Stimulated activated CD8-positive, alpha-beta memory T cell treated with anti-CD3 and anti-CD28 coated beads, Interleukin-12 subunit alpha, Interleukin-12 subunit beta, amount 100 ng/mL, for 4 hours (primary cell): ENCODE results near the gene FAM168B.

Source experiments
- DNase-seq: peaks from one replicate; pipeline ENCODE4 v3.0.0-alpha.2; 2020; ENCODE audit warnings: low read depth

The FAM168B gene

DNA sequence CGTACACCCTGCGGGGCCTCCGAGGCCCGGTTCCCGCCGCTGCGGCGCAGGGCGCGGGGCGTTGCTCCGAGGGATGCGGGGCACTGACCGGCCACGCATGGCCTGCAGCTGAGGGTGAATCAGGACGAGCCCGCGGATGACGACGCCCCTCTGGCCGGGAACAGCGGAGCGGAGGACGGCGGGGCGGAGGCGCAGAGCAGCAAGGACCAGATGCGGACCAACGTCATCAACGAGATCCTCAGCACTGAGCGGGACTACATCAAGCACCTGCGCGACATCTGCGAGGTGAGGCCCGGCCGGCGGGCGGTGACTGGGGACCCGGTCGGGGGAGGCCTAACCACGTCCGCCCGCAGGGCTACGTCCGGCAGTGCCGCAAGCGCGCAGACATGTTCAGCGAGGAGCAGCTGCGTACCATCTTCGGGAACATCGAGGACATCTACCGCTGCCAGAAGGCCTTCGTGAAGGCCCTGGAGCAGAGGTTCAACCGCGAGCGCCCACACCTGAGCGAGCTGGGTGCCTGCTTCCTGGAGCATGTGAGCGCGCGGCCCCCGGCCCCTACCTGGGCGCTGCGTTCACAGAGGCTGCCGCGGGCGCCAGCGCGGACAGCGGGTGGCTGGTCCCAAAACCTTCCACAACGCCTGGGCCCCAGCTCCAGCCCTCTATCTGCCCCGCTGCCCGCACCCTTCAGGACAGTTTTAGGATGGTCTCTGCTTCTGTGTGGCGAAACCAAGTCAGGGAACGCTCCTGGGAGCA lies 53.2 kb downstream of the FAM168B start:
- DNase-seq = no peak

DNA sequence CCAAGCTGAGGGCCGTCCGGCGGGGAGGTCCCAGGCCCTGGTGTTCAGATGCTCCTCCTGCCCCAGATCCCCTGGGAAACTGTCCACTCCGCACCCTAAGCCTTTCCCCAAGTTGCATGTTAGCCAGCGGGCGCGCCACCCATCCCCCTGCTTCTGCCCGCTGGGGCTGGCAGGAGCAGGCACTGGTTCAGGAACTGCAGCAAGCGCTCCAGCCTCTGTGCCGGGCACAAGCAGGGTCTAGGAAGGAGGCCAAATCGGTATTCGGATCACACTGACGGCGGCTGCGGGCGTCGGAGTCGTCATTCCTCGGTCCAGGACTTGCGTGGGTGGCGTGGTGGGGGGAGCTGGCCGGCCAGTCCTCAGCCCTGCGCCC lies 53.7 kb downstream of the FAM168B start:
- no peak for DNase-seq

DNA sequence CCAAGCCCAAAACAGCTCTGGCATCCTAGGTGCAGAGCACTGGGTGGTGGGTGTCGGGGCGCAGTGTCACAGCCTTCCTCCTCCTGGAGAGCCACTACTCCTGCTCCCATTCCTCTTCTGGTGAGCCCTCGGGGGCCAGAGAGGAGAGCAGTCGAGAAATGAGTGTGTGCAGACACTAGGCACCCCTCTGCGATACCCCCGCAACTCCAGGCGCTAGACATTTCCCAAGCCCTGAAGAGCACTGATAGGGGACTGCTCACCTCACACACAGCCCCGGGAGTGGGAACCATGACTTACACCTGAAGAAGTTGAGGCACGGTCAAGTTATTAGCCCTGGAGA lies 54.2 kb downstream of the FAM168B start:
- no peak for DNase-seq

DNA sequence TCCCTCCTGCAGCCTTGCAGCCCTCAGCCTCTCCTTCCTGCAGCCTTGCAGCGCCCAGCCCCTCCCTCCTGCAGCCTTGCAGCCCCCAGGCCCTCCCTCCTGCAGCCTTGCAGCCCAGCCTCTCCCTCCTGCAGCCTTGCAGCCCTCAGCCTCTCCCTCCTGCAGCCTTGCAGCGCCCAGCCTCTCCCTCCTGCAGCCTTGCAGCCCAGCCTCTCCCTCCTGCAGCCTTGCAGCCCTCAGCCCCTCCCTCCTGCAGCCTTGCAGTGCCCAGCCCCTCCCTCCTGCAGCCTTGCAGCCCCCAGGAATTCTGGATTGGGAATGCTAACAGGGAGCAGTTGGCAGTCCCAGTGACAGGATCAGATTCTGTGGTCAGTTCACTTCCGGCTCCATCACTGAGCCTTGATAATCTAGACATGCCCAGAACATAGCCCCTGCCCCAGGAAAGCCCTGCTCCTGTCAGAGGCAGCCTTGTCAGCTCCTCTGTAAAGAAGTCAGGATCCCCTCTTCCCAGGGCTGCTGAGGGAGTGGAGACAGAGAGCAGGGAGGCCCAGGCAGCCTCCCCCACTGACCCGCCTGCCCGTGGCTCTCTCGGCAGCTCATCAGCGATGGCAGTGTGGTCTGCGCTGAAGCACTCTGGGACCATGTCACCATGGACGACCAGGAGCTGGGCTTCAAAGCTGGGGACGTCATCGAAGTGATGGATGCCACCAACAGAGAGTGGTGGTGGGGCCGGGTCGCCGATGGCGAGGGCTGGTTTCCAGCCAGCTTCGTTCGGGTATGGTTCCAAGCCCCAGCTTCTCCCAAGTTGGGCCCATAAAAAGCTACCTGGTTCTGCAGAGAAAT lies 54.8 kb downstream of the FAM168B start:
- DNase-seq = no peak

DNA sequence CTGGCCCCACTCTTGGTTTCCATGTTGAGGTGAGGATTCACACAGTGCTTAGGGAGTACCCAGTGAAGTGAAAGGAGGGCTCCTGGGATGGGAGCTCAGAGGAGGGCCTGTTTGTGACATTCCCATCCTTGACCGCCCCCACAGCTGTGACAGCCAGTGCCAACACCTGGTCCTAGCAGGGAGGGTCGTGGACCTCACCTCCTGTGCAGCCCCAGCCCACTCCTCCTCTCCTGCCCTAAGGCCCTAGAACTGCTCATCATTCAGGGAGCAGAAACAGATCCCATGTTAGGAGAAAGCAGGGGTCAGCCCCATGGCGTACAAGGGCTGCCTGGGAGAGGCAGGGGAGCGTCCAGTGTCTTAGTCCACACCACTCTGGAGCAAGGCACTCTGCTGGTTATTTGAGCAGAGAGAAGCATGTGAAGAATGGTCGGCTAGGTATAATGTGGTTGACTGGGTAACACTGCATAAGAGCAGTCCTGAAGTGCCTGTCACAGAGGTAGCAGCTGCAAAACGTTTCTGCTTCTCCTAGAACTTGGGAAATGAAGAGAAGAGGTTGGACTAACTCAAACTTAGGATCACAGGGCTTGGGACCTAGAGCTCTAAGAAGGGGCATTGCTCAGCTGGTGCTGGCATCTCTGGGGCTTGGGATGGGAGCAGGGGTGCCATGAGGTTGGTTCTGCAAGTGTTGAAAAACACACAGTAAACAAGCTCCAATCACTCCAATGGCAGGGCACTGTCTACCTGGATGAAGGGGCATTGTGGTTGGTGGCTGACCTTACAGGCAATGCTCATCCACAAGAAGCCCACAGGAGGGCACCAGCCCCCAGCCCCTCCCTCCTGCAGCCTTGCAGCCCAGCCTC lies 55.6 kb downstream of the FAM168B start:
- no peak for DNase-seq

DNA sequence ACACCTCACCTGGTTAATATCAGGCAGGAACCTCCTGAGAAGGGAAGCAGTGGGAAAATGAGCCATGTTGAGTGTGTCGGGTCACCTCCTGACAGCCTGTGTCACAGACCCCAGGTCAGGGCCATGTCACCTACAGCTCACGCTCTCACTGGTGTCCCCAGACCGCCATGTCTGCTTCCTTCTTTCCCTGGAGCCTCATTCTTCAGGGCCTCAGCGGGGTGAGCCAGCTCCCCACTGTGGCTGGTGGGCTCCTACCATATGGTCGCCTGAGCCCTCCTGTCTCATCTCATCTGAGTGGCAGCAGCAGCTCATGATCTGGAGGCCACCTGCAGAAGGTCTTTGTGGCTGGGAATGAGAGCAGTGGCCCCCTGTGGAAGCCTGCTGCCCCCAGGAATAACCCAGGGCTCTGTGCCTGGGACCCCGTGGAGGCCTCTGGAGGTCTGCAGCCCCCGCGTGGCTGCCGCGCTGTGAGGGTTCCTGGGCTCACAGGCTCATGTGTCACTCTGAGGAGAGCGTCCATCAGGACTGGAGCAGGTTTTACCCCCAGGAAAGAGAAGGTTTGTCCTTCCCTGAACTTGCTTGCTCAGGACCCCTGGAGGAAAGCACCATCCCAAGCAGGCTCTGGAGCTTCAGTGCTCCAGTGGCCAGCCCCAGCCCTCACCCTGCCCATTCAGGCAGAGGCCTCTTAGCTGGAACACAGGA lies 56.4 kb downstream of the FAM168B start:
- no peak for DNase-seq

DNA sequence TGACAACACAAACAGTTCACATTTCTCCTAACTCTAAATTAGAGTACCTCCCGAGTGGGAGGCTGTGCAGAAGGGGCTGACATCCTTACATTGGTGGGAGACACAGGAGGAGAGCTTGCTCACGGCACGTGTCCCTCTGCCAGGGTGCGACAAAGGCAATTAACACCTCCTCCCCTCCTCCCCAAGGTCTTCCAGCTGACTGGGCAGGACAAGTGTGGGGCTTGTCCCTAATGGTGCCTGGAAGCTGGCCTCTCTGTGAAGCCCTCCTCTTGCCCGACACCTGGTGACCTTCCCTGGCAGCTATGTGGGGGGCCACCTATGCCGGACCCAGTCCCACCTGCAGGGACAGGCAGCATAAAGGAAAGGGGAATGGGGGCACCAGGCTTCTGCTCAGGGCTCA lies 57.0 kb downstream of the FAM168B start:
- no peak for DNase-seq

DNA sequence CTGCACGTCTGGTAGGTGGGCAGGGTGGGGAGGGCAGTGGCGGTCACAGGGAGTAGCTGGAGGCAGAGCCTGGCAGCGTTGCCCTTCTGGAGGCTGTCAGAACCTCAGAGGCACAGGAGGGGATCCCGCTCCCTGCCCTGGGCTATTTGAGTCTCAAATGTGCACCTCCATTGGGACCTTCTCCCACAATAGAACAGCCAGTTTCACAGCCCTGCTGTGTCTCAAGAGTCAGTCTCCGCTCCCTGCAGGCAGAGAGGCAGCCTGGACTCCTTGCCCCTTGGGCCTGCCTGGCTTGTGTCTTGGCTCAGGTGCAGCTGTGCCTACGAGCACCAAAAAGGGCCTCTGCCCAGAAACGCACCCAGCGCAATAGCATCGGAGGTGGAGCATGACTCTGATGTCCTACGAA lies 57.4 kb downstream of the FAM168B start:
- DNase-seq = no peak

DNA sequence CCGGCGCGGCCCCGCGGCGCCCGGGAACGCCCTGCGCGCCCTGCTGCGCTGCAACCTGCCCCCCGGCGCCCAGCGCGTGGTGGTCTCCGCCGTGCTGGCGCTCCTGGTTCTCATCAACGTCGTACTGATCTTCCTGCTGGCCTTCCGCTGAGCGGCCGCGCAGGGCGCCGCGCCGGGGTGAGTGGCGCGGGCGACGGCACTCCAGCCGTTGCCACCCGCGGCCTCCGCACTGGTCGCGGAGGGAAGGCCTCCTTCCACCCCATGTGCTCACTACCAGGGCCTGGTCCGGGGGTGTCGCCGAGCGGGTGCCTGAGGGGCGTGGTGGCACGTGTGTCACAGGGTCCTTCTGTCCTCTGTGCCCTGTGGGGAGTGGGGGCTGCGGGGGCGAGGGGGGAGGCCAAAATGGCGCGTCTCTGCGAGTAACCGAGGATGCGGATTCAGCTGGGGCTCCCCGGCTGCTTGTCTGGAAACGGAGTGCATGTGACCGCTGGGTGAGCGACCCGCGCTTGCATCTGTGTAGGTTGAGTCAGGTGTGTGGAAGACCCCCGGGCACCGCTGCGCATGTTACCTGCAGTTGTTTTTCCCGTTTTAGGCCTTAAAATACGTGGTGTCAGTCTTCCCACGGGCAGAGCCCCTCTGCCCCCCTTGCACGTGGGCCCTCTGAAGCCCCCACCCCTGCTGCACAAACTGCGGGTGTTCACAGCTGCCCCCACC lies 58.0 kb downstream of the FAM168B start:
- DNase-seq = no peak

DNA sequence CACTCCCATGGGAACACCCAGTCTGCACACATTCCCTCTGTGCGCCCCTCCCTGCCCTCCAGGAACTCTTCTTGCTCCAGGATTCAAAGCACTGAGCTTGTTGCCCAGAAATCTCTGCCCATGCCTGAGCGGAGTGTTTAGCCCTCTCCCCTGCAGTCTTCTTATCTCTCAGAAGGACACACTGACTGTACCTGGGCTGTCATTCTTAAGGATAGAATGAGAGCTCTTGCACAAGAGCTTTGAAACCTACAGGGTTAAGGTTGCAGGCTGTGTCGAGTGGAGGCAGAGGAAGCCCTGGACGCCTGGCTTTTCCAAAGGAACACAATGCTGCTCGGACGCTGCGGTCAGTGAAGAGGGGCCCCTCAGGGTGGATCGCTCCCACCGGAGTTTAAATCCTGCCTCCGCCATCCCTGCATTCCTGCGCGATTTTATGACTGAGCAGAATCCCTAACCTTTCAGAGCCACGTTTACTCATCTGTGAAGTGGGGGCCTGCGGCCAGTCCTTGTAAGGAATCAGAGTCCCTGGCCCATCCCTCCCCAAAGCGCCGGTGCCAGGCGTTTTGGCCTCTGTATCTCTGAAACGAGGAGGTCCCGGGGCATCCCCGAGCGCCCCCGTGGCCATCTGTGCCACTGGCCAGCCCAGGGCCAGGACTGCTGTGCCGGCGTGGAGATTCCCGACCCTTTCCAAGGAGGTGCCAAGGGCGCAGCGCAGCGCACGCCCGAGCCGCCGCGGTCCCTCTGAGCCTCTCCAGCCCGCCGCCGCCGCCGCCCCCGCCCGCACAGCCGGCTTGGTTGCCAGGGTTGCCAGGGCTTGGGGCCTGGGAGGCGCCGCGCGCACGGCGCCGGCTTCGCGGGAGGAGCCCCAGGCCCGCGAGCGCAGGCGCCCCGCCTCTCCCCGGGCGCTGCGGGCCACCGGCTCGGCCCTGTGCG lies 58.9 kb downstream of the FAM168B start:
- DNase-seq = no peak

DNA sequence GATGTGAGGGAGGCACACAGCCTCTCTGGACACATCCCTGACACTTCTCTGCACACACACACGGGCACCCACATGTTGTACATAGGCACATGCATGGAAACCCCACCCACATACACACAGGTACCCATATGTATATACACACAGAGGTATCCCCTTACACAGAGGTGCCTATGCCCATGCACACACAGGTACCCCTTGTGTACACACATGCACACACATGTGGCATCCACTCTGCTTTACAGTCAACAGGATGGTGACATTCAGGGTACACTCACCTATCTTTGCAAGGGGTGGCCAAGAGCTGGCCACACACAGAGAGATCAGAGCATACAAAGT lies 59.5 kb downstream of the FAM168B start:
- no peak for DNase-seq

DNA sequence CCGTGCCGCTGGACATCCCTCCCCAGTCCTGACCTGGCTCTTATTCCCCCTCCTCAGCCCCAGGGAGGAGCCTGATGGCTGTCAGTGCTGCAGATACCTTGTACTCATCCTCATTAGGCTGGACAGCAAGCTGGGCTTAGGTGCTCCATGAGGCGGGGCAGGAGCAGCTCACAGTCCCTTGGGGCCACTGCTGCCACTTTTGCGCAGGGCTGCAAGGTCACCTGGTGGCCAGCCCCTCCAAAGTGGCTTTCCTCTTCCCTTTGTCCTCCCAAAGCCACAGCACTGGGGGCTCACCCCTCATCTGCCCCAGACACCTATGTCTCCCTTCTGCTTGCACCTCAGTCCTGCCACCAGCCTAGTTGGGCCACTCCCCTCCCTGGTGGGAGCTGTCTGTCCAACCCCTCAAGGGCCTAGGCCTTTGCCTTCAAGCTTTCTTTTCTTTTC lies 60.8 kb downstream of the FAM168B start:
- no peak for DNase-seq

DNA sequence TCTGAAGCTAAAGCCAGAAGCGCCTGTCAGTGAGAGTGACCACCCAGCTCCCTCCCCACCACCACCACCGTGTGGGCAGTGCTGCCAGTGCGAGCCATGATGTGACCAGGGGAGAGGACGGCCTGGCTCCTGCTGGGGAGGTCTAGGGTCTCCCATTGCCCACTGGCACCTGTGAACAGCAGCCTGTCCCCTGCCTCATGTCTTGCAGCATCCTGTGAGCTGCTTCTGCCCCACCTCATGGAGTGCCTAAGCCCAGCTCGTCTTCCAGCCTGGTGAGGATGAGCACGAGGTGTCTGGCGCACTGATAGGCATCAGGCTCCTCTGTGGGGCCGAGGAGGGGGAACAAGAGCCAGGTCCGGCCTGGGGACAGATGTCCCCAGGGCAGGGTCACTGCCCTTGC lies 61.4 kb downstream of the FAM168B start:
- DNase-seq = no peak

DNA sequence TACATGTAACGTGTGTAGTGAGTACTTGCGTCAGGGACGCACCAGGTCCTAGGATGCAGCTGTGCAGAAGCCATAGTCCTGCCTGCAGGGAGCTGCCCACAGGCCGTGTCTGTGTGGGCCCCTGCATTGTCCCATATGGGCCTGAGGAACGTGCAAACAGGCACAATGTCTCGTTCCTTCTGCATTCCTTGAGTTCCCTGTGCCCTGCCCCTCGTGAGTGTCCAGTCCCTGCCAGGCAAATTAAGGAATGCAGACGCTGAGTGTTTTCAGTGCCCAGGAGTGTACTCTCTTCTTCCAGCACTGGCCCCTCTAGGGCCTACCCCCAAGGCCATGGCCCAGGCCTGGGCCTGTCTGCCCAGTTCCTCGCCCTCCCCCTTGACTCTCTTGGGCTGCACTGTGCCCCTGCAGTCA lies 61.8 kb downstream of the FAM168B start:
- DNase-seq = no peak

DNA sequence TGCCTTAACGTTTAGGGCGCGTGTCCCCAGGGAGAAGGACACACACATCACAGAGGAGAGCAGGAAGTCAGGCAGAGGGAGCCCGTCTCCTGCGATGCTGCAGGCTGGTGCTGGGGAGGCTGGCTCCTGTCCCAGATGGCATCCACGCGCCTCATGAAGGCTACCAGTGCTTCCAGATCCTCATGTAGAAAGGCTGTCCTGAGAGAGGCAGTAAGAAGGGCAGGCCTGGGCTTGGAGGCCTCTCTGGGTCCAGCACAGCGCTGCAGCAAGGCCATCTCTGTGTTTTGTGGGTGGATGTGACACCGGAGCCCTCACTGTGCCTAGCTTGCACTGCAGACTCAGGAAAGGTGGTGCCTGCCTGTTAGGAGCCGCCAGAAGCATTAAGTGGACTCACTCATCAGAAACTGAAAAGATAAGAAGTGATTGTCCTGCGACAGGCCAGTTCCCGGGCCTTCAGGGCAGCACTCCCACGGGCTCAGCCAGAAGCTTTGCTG lies 62.7 kb downstream of the FAM168B start:
- DNase-seq = no peak

DNA sequence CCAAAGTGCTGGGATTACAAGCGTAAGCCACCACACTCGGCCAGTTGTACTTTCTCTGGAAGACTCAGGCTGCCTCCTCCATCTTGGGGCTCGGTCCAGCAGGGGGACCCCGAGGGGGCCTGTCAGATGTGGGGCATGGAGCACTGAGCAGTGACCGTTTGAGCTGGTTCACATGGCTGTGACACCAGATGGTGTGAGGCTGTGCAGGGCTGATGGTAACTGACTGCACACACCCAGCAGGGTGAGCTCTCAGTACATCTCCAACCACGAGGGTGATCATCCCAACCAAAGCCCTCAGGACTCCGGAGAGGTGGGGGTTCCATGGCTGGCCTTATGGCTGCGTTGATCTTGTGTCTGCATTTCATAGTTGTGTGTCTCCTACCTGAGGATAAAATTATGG lies 63.4 kb downstream of the FAM168B start:
- DNase-seq = no peak

DNA sequence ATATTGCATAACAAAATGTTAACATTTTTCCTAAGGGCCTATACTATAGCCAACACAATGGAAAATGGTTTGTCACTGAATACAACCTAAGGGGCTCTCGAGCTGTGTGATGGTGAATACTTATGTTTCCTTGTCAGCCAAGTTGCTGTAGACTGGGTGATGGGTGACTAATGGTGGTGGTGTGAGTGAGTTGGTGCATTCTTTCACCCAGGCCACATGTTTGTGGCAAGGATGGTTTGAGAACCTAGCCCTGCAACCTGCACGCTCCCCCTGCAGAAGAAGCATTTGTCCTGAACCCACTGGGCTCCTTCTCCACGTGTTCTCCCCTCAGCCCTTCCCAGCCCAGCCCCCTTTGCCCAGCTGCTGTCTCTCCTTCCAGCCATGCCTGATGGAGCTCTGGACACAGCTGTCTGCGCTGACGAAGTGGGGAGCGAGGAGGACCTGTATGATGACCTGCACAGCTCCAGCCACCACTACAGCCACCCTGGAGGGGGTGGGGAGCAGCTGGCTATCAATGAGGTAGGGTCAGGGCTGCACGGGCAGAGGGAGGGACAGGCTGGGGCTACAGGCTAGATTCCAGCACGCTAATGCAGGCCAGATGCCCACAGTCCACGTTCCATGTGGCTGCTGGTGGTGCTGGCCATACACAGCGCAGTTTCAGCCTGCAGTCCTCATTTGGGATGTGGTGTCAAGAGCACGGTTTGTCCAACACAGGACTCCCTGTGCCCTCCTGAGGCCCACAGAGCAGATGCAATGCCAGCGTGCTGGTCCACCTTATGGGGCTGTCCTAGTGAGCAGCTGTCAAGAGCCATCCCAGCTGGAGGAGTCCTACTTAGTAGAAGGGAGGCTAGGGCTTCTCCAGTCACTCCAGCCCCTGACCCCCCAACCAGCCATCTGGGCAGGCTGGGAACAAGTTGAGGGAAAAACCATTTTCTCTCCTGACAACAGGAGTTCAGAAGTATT lies 65.4 kb downstream of the FAM168B start:
- DNase-seq = no peak

DNA sequence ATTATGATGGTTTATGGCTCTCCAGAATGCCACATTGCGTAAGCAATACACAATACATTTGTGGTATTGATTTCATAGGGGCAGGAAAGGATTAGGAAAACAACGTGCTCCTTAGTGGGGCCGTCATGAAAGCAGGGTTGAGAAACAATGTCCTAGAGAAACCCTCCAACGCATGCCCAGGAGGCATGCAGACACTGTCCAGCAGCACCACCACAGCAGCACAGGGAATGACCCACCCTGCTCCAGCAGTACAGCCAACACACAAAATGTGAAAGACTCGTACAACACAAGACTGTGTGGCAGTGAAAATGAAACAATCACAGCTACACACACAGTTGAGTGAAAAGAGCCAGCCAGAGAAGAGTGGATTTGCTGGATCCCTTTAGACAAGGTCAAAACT lies 66.3 kb downstream of the FAM168B start:
- DNase-seq = no peak

DNA sequence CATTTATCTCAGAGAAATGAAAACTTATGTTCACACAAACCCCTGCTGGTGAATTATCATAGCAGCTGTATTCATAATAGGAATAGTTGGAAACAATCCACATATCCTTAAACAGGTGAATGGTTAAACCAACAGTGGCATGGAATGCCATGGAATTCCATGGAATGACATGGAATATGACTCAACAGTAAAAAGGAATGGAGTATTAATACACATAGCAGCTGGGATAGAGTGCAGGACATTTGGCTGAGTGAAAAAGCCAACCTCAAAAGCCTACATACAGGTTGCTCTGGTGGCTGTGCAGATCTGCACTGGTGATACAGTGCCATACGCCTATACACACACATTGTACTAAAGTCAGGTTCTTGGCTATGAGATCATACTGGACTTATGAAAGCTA lies 69.5 kb downstream of the FAM168B start:
- DNase-seq = no peak
